WTC11 (cell line): Measurements from ENCODE around the gene MIX23. TPM values are rescaled to one million over a fixed set of nuclear protein-coding genes. Genes with fewer than 3 reads are reported as not detected.

Experiments used
- ATAC-seq: fragments of 200-7000 bp; cut with Tn5 transposase; 2 replicates; pipeline ENCODE4 v1.10.0; 2021; ENCODE audit warnings: mild to moderate bottlenecking, moderate library complexity
- CTCF ChIA-PET: fragments of 300-600 bp; sonication (Branson Sonifier 250); formaldehyde crosslinking; loops from one replicate; lab custom pipeline; 2021; ENCODE audit warnings: antibody characterized with exemption; lab: Charles Lee
- POLR2A ChIA-PET: fragments of 350-600 bp; sonication (Branson Sonifier 250); formaldehyde crosslinking; loops from one replicate; lab custom pipeline; 2021; ENCODE audit warnings: antibody characterized with exemption; lab: Charles Lee
- DNase-seq: peaks from one replicate; pipeline ENCODE4 v3.0.0; 2021; ENCODE audit warnings: low spot score
- H3K27ac Mint-ChIP-seq: 2 replicates; pipeline ENCODE4 v1.8.0; 2021; ENCODE audit warnings: mixed read lengths
- H3K27me3 Mint-ChIP-seq: 2 replicates; pipeline ENCODE4 v1.8.0; 2021; ENCODE audit warnings: low read depth, mild to moderate bottlenecking, moderate library complexity, mixed read lengths
- H3K36me3 Mint-ChIP-seq: 2 replicates; pipeline ENCODE4 v1.8.0; 2021; ENCODE audit warnings: mixed read lengths
- H3K4me1 Mint-ChIP-seq: 2 replicates; pipeline ENCODE4 v1.8.0; 2022; ENCODE audit warnings: mixed read lengths
- H3K4me3 Mint-ChIP-seq: 2 replicates; pipeline ENCODE4 v1.8.0; 2021; ENCODE audit warnings: mild to moderate bottlenecking, moderate library complexity, mixed read lengths
- H3K9me3 Mint-ChIP-seq: 2 replicates; pipeline ENCODE4 v1.8.0; 2021; ENCODE audit warnings: mixed read lengths
- ATF1 ChIP-seq: sonication (generic); formaldehyde crosslinking; IDR thresholded peaks from 2 replicates; pipeline ENCODE4 v1.8.1; 2023; ENCODE audit warnings: mild to moderate bottlenecking, moderate library complexity, missing genetic modification reagents
- CDX4 ChIP-seq: fragments of 250-450 bp; sonication (Bioruptor Pico); IDR thresholded peaks from 2 replicates; pipeline ENCODE4 v1.9.0; 2021; ENCODE audit warnings: moderate library complexity, mild to moderate bottlenecking, inconsistent platforms, borderline replicate concordance
- CREB1 ChIP-seq: sonication (generic); formaldehyde crosslinking; IDR thresholded peaks from 2 replicates; pipeline ENCODE4 v1.8.0; 2023; ENCODE audit warnings: mild to moderate bottlenecking, missing genetic modification reagents
- CREM ChIP-seq: sonication (generic); formaldehyde crosslinking; IDR thresholded peaks from 2 replicates; pipeline ENCODE4 v1.8.1; 2022; ENCODE audit warnings: mild to moderate bottlenecking, missing genetic modification reagents, moderate library complexity
- ESRRA ChIP-seq: sonication (generic); formaldehyde crosslinking; IDR thresholded peaks from 2 replicates; pipeline ENCODE4 v1.8.1; 2022; ENCODE audit warnings: mild to moderate bottlenecking, missing genetic modification reagents, borderline replicate concordance
- FOXP1 ChIP-seq: sonication (generic); formaldehyde crosslinking; IDR thresholded peaks from 2 replicates; pipeline ENCODE4 v1.8.0; 2022; ENCODE audit warnings: missing genetic modification reagents, mild to moderate bottlenecking, moderate library complexity, borderline replicate concordance
- GABPB1 ChIP-seq: sonication (generic); formaldehyde crosslinking; IDR thresholded peaks from 2 replicates; pipeline ENCODE4 v1.8.1; 2023; ENCODE audit warnings: mild to moderate bottlenecking, missing genetic modification reagents
- GTF2I ChIP-seq: fragments of 250-450 bp; sonication (Bioruptor Pico); conservative IDR thresholded peaks from 2 replicates; pipeline ENCODE4 v1.4.0; 2021; ENCODE audit warnings: mild to moderate bottlenecking
- PRDM15 ChIP-seq: sonication (generic); formaldehyde crosslinking; IDR thresholded peaks from 2 replicates; pipeline ENCODE4 v1.8.0; 2022; ENCODE audit warnings: missing genetic modification reagents
- PRRX2 ChIP-seq: fragments of 250-450 bp; sonication (Bioruptor Pico); IDR thresholded peaks from 2 replicates; pipeline ENCODE4 v1.8.0; 2021; ENCODE audit warnings: mild to moderate bottlenecking
- RORB ChIP-seq: fragments of 250-450 bp; sonication (Bioruptor Pico); IDR thresholded peaks from 2 replicates; pipeline ENCODE4 v1.9.0; 2021; ENCODE audit warnings: mild to moderate bottlenecking
- SMAD3 ChIP-seq: sonication (generic); formaldehyde crosslinking; IDR thresholded peaks from 2 replicates; pipeline ENCODE4 v1.8.0; 2022; ENCODE audit warnings: missing genetic modification reagents, mild to moderate bottlenecking, borderline replicate concordance
- SOX15 ChIP-seq: fragments of 250-450 bp; sonication (Bioruptor Pico); IDR thresholded peaks from 2 replicates; pipeline ENCODE4 v1.9.0; 2021; ENCODE audit warnings: mild to moderate bottlenecking
- TP53 ChIP-seq: sonication (generic); formaldehyde crosslinking; IDR thresholded peaks from 2 replicates; pipeline ENCODE4 v1.8.1; 2023; ENCODE audit warnings: mild to moderate bottlenecking, missing genetic modification reagents
- ZNF219 ChIP-seq: sonication (generic); formaldehyde crosslinking; IDR thresholded peaks from 2 replicates; pipeline ENCODE4 v1.8.0; 2023; ENCODE audit warnings: missing genetic modification reagents, mild to moderate bottlenecking, borderline replicate concordance
- ZNF317 ChIP-seq: sonication (generic); formaldehyde crosslinking; IDR thresholded peaks from 2 replicates; pipeline ENCODE4 v1.8.1; 2023; ENCODE audit warnings: low read depth, mild to moderate bottlenecking, moderate library complexity, missing genetic modification reagents, borderline replicate concordance
- total RNA-seq: library from RNA; stranded (reverse); gene quantifications from 3 replicates; pipeline ENCODE4 v1.2.3, GENCODE V29; 2021
- TF ChIP-seq, protein P1 (sequence below): sonication (generic); formaldehyde crosslinking; IDR thresholded peaks from 2 replicates; pipeline ENCODE4 v1.8.1; 2023; ENCODE audit warnings: mild to moderate bottlenecking, missing genetic modification reagents, moderate library complexity
- TF ChIP-seq, protein P2 (sequence below): sonication (generic); formaldehyde crosslinking; IDR thresholded peaks from 2 replicates; pipeline ENCODE4 v1.8.1; 2022; ENCODE audit warnings: missing genetic modification reagents, borderline replicate concordance
- TF ChIP-seq, protein P3 (sequence below): sonication (generic); formaldehyde crosslinking; IDR thresholded peaks from 2 replicates; pipeline ENCODE4 v1.8.0; 2022; ENCODE audit warnings: mild to moderate bottlenecking, missing genetic modification reagents
- TF ChIP-seq, protein P4 (sequence below): sonication (generic); formaldehyde crosslinking; IDR thresholded peaks from 2 replicates; pipeline ENCODE4 v1.8.1; 2023; ENCODE audit warnings: mild to moderate bottlenecking, missing genetic modification reagents

Gene MIX23
- total RNA-seq, 1 experiment from 2014 or later: 81.7 TPM

- ATAC-seq: no peak
- TF ChIP-seq GTF2I (CRISPR knock-in tag) (no peak), TP53 (CRISPR knock-in tag) (no peak), SMAD3 (CRISPR knock-in tag) (no peak), ESRRA (CRISPR knock-in tag) (no peak), PRDM15 (CRISPR knock-in tag) (no peak), GABPB1 (CRISPR knock-in tag) (no peak), ZNF219 (CRISPR knock-in tag) (no peak), RORB (CRISPR knock-in tag) (no peak), CREB1 (CRISPR knock-in tag) (no peak), PRRX2 (CRISPR knock-in tag) (no peak), FOXP1 (no peak), SOX15 (no peak), CDX4 (CRISPR knock-in tag) (no peak), ATF1 (CRISPR knock-in tag) (no peak), CREM (CRISPR knock-in tag) (no peak), ZNF317 (CRISPR knock-in tag) (no peak)
- TF ChIP-seq, protein P1, sequence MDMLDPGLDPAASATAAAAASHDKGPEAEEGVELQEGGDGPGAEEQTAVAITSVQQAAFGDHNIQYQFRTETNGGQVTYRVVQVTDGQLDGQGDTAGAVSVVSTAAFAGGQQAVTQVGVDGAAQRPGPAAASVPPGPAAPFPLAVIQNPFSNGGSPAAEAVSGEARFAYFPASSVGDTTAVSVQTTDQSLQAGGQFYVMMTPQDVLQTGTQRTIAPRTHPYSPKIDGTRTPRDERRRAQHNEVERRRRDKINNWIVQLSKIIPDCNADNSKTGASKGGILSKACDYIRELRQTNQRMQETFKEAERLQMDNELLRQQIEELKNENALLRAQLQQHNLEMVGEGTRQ (CRISPR knock-in tag): no peak
- TF ChIP-seq, protein P2, sequence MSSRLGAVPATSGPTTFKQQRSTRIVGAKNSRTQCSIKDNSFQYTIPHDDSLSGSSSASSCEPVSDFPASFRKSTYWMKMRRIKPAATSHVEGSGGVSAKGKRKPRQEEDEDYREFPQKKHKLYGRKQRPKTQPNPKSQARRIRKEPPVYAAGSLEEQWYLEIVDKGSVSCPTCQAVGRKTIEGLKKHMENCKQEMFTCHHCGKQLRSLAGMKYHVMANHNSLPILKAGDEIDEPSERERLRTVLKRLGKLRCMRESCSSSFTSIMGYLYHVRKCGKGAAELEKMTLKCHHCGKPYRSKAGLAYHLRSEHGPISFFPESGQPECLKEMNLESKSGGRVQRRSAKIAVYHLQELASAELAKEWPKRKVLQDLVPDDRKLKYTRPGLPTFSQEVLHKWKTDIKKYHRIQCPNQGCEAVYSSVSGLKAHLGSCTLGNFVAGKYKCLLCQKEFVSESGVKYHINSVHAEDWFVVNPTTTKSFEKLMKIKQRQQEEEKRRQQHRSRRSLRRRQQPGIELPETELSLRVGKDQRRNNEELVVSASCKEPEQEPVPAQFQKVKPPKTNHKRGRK (CRISPR knock-in tag): no peak
- TF ChIP-seq, protein P3, sequence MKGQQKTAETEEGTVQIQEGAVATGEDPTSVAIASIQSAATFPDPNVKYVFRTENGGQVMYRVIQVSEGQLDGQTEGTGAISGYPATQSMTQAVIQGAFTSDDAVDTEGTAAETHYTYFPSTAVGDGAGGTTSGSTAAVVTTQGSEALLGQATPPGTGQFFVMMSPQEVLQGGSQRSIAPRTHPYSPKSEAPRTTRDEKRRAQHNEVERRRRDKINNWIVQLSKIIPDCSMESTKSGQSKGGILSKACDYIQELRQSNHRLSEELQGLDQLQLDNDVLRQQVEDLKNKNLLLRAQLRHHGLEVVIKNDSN (CRISPR knock-in tag): no peak
- TF ChIP-seq, protein P4, sequence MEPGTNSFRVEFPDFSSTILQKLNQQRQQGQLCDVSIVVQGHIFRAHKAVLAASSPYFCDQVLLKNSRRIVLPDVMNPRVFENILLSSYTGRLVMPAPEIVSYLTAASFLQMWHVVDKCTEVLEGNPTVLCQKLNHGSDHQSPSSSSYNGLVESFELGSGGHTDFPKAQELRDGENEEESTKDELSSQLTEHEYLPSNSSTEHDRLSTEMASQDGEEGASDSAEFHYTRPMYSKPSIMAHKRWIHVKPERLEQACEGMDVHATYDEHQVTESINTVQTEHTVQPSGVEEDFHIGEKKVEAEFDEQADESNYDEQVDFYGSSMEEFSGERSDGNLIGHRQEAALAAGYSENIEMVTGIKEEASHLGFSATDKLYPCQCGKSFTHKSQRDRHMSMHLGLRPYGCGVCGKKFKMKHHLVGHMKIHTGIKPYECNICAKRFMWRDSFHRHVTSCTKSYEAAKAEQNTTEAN (CRISPR knock-in tag): no peak
- H3K27ac Mint-ChIP-seq: no peak overlapping the region
- H3K36me3 Mint-ChIP-seq: peaks cover 12% of the 10 kb centered on the region
- POLR2A ChIA-PET: no interaction called here
- H3K9me3 Mint-ChIP-seq: peaks cover 33% of the 10 kb centered on the region
- H3K4me1 Mint-ChIP-seq: peaks cover 12% of the 10 kb centered on the region
- no peak for DNase-seq
- H3K4me3 Mint-ChIP-seq: no peak overlapping the region
- no peaks in the 10 kb centered on the region; the same call in none of the 2 replicates for H3K27me3 Mint-ChIP-seq
- CTCF ChIA-PET: interaction anchor here (1.6 to 1.8 kb wide), 2 partner anchors 12 to 218 kb away, joined by 3 to 6 read pairs; no protein-coding TSS in a partner anchor
Observed at GRCh38 chr3:122318620-122319019, 64.4 kb downstream of the MIX23 start.
